GM03348 (cell line): ENCODE data around the gene SLFN12L.
"Not testable (repeated sequence)": the region's sequence is repeated elsewhere in the genome, so short reads cannot be mapped to it uniquely, and the experiment has no call there.

ENCODE experiments used
- DNase-seq: peaks from one replicate; pipeline ENCODE4 v3.0.0; 2012; ENCODE audit warnings: low spot score

Gene SLFN12L

DNA sequence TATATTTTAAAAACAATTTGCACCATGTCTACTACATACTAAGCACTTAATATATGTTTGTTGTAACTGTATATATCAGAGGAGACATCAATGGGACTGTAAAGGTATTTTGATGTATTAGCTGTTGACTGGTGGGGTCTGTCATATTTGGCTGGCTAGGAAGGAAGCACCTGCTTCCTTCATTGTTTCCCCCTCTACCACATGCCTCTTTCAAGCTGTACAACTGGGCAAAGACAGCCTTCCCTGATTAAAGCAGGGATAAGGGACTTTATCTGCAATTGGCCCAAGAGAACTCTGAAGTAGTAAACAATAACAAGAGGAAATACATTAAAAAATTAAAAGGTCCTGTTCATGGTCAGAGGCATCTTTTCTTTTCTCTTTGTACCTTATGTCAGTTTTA lies 5.5 kb upstream of the SLFN12L start:
- DNase-seq, result no peak

DNA sequence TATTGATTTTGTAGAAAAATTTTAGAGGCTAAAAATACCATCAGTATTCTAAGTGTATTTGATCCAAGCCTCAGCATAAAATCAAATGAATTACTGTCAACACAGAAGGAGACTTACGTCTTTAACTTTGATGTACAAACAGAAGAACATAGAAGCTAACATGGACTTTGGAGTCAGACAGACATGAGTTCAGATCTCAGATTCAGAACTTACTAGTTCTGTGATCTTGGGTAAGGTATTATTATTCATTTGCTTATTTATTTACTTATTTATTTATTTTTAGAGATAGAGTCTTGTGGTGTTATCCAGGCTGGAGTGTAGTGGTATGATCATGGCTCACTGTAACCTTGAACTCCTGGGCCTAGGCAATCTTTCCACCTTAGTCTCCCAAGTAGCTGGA lies 4.0 kb upstream of the SLFN12L start:
- no peak for DNase-seq

DNA sequence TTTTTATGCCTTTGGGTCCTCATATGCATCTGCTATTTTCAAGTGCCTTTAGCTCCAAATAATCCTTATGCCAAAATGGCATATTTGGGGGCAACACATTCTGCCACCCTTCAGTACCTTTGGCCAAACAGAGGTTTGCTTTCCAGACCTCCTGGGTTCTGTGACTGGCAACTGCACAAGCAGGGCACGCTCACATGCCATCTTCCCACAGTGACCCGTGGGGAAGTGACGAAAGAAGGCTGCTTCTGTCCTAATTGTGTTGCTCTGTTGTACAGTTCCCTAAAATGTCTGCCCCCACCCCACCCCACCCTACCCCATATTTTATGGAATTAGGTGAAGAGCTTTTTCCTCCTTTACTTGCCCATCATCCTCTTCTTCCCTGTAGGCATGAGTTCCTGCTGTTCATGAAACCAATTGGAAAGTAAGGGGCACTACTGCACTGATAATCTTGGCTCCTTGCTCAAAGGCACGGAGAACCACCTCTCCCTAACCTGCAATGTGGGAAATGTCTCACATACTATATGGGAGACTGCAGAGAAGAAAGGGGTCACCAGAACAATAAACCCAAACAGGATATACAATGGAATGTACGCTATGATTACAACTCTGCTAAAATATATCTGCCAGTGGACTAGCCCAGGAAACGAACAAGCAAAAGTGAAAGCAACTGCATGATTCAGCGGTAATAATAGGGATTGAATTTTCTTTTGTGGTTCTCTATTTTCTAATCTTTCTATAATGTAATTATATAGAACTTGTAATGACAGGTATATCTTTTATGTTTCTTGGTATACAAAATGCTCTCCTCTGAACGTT lies 3.3 kb upstream of the SLFN12L start:
- peak; percentile 18 for DNase-seq

DNA sequence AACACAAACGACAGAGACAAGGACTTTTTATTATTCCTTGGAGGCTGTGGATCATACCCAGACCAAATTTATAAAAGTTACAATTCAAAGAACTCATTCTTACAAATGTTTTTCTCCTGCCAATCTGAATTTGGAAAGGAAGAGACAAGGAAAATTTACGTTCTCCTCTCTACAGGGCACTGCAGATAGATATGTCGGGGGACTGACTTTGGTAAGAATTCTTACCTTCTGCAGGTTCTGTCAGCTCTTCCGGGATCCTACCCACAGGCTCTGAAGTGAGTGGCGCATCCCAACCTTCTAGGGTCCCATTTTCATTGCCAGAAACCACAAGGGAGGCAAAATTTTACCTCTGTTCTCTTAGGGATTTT lies 2.2 kb upstream of the SLFN12L start:
- DNase-seq, result no peak

DNA sequence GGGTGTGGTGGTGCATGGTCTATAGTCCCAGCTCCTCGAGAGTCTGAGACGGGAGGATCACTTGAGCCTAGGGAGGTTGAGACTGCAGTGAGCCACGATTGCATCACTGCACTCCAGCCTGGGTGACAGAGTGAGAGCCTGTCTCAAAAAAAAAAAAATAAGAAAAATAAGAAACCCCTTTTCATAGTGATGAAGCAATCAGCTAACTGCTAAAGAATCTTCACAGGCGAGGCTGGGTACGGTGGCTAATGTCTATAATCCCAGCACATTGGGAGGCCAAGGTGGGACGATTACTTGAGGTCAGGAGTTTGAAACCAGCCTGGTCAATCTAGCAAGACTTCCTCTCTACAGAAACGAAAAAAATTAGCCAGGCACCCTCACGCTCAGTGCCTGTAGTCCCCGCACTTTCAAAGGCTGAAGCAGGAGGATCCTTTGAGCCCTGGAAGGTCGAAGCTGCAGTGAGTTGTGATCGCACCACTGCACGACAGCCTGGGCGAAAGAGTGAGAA lies 760 bp downstream of the SLFN12L start:
- no peak for DNase-seq

DNA sequence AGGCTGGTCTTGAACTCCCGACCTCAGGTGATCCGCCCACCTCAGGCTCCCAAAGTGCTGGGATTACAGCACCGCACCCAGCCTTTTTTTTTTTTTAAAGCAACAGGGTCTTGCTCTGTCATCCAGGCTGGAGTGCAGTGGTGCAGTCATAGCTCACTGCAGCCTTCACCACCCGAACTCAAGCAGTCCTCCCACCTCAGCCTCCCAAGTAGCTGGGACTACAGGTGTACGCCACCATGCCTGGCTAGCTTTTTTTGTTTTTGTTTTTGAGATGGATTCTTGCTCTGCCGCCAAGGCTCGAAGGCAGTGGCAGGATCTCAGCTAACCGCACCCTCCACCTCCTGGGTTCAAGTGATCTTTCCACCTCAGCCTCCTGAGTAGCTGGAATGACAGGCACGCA lies 2.1 kb downstream of the SLFN12L start:
- not testable (repeated sequence) for DNase-seq

DNA sequence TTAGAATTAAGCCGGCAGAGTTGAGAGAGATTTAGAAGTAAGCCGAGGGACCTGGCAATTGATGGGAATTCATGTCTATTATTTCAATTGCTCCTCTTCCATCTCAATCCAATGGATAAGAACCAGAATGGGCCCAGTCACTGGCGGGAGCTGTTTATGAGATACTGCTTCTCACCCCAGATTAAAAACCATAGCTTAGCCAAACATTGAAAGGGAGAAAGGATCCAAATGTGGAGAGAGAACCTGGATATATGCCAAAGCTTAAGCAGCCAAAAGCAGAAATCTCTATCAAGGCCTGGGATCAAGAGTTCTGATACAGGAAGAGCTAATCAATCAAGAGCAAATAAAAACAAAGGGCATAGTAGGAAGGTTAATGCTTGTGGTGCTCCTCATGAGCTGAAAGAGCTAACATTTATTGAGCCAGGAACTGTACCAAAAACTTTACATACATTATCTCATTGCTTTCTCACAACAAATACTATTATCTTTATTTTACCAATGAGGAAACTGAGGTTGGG lies 2.8 kb downstream of the SLFN12L start:
- no peak for DNase-seq

DNA sequence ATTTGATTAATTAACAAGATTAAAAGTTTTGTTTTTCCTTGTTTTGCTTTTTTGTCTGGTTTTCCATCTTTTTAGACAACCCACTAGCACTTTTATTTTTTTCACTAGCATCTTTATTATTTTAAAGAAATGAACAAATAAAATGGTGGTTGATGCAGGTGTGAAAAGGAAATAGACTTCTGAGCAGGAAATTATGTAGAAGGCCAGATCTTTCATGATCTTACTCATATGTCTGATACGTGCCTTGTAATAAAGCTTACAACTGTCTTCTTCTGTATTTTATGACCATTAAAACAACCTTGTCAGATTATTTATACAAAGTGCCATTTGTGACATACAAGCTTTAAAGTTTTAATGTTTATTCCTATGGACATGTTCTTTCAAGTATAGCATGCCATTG lies 6.3 kb downstream of the SLFN12L start:
- DNase-seq, result no peak

DNA sequence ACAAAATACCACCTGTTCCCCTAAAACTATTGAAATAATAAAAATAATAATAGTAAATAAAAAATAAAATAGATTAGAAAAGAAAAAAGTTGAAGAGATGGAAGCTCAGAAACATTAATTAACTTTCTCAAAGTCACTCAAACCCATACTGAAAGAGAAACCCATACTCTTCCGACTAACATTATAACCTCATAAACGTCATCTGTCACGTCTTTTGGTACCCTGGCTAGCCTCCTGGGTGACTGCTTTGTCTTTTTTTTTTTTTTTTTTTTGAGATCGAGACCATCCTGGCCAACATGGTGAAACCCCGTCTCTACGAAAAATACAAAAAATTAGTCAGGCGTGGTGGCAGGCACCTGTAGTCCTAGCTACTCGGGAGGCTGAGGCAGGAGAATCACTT lies 7.6 kb downstream of the SLFN12L start:
- no peak for DNase-seq

DNA sequence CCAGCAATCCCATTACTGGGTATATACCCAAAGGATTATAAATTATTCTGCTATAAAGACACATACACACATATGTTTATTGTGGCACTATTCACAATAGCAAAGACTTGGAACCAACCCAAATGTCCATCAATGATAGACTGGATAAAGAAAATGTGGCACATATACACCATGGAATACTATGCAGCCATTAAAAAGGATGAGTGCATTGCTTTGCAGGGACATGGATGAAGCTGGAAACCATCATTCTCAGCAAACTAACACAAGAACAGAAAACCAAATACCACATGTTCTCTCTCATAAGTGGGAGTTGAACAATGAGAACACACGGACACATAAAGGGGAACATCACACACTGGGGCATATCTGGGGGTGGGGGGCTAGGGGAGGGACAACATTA lies 8.2 kb downstream of the SLFN12L start:
- DNase-seq, result not testable (repeated sequence)

DNA sequence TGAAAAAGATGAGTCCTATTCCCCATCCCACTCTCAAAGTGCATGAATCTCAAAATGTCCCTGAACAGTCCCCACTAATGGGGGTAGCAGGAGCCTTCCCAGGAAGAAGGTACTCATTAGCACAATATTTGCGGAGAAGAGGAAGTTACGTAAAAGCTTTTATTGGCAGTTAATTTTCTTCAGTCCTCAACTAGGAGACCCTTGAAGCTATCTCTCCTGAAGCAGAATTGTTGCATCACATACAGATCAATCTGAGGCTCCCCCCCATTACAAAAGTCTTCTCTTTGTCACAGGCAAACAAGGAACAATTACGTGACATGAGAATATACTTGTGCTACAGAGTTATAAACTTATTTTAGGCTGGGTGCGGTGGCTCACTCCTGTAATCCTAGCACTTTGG lies 14.2 kb downstream of the SLFN12L start:
- DNase-seq, result no peak

DNA sequence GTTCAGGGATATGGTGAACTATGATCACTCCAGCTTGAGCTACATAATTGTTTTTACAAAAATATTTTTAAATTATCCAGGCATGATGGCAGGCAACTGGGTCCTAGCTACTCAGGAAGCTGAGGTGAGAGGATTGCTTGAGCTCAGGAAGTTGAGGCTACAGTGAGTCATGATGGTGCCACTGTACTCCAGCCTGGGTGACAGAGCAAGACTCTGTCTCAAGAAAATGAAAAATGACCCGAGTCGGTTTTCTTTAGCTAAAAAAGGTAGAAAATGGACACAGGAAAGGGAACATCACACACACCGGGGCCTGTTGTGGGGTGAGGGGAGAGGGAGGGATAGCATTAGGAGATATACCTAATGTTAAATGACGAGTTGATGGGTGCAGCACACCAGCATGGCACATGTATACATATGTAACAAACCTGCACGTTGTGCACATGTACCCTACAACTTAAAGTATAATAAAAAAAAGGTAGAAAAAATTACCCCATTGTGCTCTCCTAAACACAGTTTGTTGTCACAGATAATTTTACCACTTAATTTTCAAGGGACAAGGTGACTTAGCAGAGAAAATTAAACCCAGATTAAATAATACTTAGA lies 15.7 kb downstream of the SLFN12L start:
- not testable (repeated sequence) for DNase-seq

DNA sequence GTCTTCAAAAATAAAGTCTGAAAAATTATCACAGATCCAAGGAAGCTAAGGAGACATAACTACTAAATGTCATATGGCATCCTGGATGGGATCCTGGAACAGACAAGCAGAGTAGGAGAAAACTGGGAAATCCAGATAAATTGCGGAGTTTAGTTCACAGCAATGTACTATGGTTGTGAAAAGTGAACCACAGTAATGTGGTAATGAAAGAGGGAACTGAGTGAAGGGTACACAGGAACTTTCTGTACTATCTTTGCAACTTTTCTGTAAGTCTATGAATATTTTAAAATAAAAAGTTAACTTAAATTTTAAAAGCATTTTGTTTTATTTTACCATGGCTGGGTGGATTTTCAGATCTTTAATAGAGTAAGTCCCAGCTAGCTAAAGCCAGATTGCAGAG lies 16.3 kb downstream of the SLFN12L start:
- DNase-seq, result no peak

DNA sequence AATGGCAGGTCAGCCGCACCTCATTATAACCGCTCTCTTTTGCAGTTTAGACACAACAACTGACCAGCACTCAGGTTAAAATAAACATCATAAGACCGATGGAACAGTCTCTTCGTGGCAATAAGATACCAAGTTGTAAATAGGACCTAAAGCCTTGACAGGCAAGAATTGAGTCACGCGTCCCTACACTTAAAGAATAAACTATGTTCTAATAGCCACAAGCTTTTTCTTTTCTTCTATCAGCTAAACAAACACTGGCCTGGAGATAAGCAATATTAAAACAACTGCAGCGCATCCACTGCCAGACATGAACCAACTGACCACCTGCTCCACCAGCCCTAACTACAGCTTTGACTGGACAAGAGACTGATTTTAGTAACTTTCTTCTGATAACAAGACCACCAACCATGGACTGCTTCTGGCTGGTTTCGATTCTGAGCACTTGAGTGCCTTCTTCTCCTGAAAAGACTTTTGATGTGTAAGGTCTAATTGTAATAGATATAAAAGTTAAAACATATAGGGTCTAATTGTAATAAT lies 17.5 kb downstream of the SLFN12L start:
- DNase-seq, result no peak

DNA sequence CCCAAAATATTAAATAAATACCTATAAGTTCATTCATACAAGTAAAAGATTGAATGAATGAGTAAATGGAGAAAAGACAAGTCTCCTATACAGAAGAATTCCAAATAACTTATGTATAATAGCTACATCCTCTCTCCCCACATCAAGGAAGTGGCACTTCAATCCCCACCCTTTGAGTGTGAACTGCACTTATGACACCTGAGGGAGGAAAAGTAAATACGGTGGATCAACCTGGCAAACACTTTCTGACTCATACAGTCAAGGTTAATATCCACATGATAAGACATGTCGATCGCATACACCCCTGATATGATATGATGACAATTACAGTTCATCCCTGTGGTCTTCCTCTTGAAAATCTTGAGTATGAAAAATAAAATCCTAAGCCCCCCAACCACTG lies 18.0 kb downstream of the SLFN12L start:
- no peak for DNase-seq

DNA sequence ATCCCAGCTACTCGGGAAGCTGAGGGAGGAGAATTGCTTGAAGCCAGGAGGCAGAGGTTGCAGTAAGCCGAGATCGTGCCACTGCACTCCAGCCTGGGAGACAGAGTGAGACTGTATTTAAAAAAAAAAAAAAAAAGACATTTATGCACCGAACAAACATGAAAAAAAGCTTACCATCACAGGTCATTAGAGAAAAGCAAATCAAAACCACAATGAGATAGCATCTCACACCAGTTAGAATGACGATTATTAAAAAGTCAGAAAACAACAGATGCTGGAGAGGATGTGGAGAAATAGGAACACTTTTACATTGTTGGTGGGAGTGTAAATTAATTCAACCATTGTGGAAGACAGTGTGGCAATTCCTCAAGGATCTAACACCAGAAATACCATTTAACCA lies 19.0 kb downstream of the SLFN12L start:
- DNase-seq, result not testable (repeated sequence)

DNA sequence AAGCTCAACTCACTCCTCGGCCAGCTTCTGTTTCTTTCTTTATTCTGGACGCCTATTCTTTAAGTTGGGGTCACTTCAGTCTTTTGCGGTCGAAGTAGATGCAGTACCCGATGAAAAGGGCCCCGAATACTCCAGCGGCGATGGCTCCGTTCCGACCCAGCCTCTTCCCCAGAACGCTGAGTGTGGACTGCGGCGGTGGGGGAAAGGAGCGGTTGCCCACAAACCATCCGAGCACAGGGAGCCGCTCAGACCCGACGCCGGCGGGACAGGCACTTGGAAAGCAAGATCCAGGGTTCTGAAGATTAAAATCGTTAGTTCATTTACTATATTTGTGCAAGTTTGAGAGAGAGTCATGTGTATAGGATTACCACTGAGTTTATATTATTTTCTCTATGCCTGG lies 22.5 kb downstream of the SLFN12L start:
- no peak for DNase-seq

DNA sequence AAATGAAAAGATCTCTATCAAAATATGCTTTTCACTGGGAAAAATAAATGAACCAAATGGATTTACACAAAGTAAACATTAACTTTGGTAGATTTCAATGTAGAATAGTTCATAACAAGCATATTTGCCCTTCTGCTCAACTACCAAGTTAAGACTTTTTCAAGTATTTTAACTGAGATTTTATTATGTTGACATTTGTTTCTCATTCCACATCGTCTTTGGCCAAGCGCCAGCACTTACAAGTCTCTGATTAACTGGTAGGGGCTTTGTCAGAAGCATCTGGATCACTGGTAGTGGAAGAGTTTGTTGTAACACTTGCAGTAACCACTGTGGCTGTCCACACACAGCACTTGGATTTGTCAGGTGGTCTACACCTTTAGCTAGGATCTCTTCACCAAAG lies 22.9 kb downstream of the SLFN12L start:
- no peak for DNase-seq

DNA sequence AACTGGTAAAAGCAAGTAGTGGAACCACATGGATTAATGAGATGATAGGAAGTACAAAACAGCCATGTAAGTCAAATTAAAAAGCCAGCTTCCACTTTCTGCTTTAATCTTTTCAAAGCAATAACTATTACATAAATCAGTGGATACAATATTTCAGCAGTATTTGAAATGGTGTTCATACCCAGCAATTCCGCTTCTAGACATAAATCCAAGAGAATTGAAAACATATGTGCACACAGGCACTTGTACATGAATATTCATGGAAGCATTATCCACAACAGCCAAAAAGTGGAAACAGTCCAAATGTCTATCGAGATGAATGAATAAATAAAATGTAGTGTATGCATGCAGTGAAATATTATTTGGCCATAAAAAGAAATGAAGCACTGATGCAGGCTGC lies 27.4 kb downstream of the SLFN12L start:
- DNase-seq, result no peak

DNA sequence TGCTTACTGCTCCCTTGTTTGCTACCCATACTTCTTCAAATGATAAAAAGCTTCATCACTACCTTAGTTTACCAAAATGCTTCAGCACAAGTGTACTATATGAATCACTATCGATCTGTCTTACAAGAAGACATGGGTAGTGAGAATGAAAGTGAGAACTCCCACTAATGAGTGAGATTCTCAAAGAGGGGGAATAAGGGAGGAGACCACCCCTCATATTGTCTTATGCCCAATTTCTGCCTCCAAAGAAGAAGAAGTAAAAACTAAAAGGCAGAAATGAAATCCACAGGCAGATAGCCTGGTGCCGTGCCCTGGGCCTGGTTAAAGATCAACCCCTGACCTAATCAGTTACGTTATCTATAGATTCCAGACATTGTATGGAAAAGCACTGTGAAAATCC lies 29.8 kb downstream of the SLFN12L start:
- not testable (repeated sequence) for DNase-seq

DNA sequence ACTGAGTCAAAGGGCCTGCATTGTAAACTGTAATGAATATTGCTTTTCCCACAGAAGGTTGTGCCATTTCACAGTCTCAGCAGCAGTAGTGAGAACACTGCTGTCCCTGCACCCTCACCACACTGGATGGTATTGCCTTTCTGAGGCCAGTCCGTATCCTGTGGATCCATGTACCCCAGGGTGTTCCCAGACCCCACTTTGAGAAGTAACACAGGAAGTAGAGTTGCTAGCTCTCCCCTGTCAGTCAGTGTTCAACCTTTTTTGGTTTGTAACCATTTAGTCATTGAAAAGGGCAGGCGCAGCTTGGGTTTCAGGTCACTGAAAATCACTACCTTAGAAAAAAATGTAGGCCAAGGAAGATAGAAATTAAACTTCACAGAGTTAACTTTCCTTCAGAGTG lies 37.9 kb downstream of the SLFN12L start:
- DNase-seq, result no peak

DNA sequence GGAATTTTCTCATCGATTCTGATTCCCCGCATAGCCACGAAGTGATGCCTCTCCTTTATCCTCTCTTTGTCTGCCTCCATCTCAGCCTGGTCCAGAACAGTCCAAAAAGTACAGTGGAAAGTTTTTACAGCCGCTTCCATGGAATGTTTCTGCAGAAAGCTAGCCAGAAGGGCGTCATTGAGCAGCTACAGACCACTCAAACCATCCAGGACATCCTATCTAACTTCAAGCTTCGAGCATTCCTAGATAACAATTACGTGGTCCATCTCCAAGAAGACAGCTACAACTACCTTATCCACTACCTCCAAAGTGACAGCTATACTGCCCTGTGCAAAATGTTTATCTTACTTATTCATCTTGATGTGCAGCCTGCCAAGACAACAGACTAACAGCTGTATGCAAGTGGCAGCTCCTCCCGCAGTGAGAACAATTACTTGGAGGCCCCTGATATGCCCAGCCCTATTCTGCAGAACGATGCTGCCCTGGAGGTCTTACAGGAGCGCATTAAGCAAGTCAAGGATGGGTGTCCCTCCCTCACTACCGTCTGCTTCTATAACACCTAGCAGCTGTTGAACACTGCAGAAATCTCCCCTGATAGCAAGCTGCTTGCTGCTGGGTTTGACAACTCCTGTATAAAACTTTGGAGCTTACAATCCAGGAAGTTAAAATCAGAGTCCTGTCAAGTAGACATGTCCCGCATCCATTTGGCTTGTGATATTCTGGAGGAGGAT lies 38.9 kb downstream of the SLFN12L start:
- DNase-seq, result no peak
